Stimulated activated CD8-positive, alpha-beta memory T cell treated with anti-CD3 and anti-CD28 coated beads, Interleukin-2, amount 100 ng/mL, for 1 hour (primary cell): ENCODE measurements around the gene FSIP2.
"Not testable (repeated sequence)": the region's sequence is repeated elsewhere in the genome, so short reads cannot be mapped to it uniquely, and the experiment has no call there.

Experiments
- DNase-seq, 2 donors: peaks; one replicate each; pipeline ENCODE4 v3.0.0-alpha.2; 2020; ENCODE audit warnings: low read depth in 2 of 2

FSIP2 gene

DNA sequence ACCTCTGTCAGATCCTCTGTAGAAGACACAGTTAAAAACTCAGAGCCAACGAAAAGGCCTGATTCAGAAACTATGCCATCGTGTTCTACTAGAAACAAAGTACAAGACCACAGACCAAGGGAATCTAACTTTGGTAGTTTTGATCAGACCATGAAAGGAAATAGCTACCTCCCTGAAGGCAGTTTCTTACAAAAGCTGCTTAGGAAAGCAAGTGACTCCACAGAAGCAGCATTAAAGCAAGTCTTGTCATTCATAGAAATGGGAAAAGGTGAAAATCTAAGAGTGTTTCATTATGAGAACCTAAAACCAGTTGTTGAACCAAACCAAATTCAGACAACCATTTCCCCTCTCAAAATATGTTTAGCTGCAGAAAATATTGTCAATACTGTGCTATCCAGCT, 58.2 kb downstream of the FSIP2 start:
- no peak for DNase-seq

GRCh38 chr2:185802926-185803325, 64.3 kb downstream of the FSIP2 start:
- no peak for DNase-seq

- no peak for DNase-seq
Measured at GRCh38 chr2:185806783-185807182, 68.2 kb downstream of the FSIP2 start.

DNA sequence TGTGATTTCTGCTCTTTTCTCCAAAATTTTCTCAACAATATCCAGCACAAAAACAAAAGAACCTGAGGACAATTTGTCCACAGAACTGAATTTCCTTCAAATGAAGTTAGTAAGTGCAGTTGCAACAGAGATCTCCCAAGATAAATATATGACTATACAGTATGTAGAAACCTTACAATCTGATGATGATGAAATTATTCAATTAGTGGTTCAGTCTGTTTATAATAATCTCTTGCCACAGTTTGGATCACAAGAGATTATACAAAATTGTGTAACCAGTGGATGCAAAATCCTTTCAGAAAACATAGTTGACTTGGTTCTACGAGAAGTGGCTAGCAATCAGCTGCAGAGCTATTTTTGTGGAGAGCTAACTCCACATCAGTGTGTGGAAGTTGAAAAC, 68.7 kb downstream of the FSIP2 start:
- DNase-seq = no peak

DNA sequence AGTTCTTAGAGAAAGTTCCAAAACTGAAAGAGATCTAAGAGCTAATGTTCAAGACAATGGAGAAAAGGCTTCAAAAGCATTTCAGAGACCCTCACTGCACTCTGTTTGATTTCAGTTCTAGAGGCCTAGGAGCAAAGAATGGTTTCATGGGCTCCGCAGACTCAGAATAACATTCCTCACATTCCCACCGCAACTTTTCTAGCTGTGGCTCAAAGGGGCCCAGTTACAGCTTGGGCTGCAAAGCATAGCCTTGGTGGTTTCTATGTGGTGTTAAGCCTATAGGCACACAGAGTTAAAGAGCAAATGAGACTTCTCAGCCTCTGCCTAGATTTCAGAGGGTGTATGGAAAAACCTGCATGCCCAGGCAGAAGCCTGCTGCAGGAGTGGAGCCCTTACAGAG, 73.0 kb downstream of the FSIP2 start:
- no peak for DNase-seq

DNA sequence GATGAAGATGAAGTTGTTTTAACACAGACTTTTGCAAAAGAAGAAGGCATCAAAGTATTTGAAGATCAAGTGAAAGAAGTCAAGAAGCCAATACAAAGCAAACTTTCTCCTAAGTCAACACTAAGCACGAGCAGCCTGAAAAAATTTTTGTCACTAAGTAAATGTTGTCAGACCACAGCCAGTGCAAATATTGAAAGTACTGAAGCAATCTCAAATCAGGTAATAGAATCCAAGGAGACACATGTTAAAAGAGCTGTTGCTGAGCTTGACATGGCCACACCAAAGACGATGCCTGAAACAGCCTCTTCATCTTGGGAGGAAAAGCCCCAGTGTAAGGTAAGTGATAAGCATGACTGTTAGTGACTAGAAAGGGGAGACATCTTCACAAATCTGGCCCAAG, 75.1 kb downstream of the FSIP2 start:
- DNase-seq = no peak

DNA sequence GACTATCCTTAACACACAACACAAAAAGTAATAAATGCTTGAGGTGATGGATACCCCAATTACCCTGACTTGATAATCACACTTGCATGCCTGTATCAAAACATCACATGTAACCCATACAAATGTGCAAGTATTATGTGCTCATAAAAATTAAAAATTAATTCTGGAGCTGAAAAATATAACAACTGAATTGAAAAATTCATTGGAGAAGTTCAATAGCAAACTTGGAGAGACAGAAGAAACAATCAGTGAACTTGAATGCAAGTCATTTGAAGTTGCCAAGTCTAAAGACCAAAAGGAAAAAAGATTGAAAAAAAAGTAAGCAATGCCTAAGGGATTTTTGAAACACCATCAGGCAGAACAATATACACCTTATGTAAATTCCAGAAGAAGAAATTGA, 79.4 kb downstream of the FSIP2 start:
- DNase-seq = no peak

- no peak for DNase-seq
Measured at GRCh38 chr2:185821467-185821866, 82.9 kb downstream of the FSIP2 start.

DNA sequence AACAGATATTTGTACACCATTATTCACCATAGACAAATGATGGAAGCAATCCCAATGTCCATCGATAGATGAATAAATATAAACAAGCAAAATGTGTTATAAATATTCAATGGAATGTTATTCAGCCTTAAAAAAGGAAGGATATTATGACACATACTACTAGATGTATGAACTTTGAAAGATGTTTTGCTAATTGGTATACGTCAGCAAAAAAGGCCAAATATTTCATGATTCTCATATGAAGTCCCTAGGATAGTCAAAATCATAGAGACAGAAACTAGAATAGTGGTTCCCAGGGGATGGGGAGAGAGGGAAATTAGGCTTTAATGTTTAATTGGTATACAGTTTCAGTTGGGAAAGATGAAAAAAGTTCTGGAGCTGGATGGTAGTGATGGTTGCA, 85.2 kb downstream of the FSIP2 start:
- no peak for DNase-seq

- no peak for DNase-seq
Measured at GRCh38 chr2:185825557-185825956, 87.0 kb downstream of the FSIP2 start.

GRCh38 chr2:185828326-185828725, 89.7 kb downstream of the FSIP2 start:
- DNase-seq = no peak

DNA sequence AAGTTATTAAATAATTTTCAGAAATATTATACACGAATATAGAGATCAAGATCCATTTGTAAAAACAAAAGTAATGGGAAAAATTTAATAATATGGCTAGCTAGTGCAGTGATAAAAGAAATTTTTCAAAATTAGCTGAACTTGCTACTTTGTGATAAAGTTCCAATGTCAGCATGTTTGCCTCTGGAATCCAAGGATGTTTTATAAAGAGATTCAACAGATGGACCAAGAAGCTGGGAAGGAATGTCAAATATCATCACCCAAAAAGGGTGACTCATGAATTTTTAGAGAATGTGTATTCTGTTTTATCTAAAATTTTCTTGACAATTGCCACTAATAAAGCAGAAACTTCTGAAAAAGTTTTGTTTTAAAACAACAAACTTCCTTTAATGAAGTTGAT, 95.3 kb downstream of the FSIP2 start:
- DNase-seq = no peak

- DNase-seq = no peak
Measured at GRCh38 chr2:185835974-185836373, 97.4 kb downstream of the FSIP2 start.

DNA sequence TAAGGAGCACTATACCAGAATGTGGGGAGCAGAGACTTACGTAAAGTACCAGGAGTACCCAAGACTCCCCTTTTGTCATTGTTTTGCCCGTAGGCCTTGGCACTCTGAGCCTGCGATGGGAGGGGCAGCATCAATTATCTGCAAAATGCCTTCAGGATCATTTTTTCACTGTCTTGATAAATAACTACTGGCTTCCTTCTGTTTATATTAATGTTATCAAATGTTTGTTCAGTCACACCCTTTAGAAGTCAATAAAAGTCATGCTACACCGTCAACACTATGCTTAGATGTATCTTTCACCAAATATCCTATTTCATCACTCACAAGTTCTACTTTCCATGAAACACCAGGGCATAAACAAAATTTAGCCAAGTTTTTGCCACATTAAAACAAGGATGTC, 116.3 kb downstream of the FSIP2 start:
- DNase-seq = no peak

DNA sequence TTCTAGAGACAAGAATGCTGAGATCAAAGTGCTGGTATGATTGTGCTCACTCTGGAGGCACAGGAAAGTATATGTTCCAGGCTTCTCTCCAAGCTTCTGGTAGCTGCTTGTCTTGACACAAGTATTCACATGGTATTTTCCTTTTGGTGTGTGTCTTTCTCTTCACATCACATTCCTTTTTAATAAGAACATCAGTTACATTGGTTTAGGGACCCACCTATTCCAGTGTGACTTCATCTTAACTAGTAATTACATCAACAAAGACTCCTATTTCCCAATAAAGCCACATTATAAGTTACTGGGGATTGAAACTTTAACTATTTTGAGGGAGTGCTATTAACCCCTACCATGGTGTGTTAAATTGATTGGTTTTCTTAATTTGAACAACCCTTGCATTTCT, 119.1 kb downstream of the FSIP2 start:
- no peak for DNase-seq

DNA sequence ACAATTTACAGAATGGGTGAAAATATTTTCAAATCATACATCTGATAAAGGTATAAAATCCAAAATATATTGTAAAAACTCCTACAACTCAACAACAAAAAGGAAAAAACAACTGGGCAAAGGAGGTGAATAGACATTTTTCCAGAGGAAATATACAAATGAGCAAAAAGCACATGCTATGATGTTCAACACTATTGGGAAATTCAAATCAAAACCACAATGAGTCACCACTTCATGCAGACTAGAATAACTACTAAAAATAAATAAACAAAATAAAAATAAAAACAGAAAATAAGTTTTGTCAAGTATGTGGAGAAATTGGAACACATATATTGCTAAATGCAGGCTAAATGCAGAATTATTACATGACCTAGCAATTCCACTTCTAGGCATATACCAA, 120.9 kb downstream of the FSIP2 start:
- DNase-seq = no peak

GRCh38 chr2:185860321-185860720, 121.7 kb downstream of the FSIP2 start:
- no peak for DNase-seq

DNA sequence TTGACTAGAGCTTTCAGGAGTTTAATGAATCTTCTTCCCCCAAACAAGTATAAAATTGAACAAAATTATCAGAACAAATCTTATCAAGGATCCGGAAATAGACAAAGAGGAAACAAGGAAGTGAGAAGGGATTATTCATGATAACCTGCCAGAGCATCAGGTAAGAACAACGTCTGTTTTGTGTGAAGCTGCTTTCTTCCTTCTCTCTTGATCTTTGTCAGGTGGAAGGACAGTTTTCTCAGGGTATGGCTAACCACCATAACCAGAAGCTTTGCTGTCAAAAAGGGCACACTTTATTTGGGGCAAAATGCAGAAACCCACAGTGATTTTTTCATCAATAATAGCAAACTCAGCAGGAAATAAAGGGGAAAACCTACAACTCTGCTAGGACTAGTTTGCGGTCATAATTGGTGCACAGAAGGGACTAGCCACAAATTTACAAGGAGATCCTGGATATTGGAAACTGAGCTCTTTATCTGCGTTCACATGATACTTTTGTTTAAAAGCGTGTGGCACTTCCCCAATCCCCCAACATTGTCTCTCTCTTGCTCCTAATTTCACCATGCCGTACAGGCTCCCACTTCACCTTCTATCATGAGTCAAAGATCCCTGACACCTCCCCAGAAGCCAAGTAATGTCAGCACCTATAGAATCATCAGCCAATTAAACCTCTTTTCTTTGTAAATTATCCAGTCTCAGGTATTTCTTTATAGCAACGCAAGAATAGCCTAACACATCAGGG, 124.2 kb downstream of the FSIP2 start:
- no peak for DNase-seq

DNA sequence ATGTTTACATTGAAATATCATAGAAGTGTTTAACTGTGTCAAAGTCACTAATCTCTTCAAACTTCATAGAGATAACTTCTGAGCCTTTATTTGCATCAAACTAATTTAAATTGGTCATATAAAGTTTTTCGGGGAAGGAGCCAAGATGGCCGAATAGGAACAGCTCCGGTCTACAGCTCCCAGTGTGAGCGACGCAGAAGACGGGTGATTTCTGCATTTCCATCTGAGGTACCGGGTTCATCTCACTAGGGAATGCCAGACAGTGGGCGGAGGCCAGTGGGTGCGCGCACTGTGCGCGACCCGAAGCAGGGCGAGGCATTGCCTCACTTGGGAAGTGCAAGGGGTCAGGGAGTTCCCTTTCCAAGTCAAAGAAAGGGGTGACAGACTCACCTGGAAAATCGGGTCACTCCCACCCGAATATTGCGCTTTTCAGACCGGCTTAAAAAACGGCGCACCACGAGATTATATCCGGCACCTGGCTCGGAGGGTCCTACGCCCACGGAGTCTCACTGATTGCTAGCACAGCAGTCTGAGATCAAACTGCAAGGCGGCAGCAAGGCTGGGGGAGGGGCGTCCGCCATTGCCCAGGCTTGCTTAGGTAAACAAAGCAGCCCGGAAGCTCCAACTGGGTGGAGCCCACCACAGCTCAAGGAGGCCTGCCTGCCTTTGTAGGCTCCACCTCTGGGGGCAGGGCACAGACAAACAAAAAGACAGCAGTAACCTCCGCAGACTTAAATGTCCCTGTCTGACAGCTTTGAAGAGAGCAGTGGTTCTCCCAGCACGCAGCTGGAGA, 126.1 kb downstream of the FSIP2 start:
- not testable (repeated sequence) for DNase-seq

GRCh38 chr2:185875136-185875931, 136.7 kb downstream of the FSIP2 start:
- no peak for DNase-seq

- no peak for DNase-seq
Measured at GRCh38 chr2:185876234-185876633, 137.6 kb downstream of the FSIP2 start.

GRCh38 chr2:185880396-185880795, 141.8 kb downstream of the FSIP2 start:
- DNase-seq = no peak
